ENCODE data around the gene SH3GL1. TPM values are rescaled to one million over a fixed set of nuclear protein-coding genes. Genes with fewer than 3 reads are reported as not detected.

SH3GL1 gene
- total and polyA plus RNA-seq, 10 of the 15 experiments (the other 5 are each of a cell fraction or from before 2014, with no cell fraction given) = 0.93 to 47.4 (median 28.4) TPM

- Histone ChIP-seq H3K4me3 (no peak overlapping the region), H4K20me1 (ENCODE audit: control insufficient read depth, insufficient read depth) (peaks cover 18% of the 10 kb centered on the region), H3K27me3 (replicated peaks in 1 of 2; ENCODE audit: control insufficient read depth in 2 of 2, insufficient read depth in 2 of 2, low read length in 1 of 2) (no peaks in the 10 kb centered on the region), H3K27ac (ENCODE audit: control insufficient read depth, insufficient read depth) (no peak overlapping the region), H3K4me2 (ENCODE audit: control insufficient read depth, insufficient read depth) (no peak overlapping the region), H3K9ac (ENCODE audit: control insufficient read depth, insufficient read depth, low read length) (no peak overlapping the region), H3K36me3 (ENCODE audit: control insufficient read depth in 2 of 2, insufficient read depth in 2 of 2, low read length in 1 of 2) (peaks cover 15 to 28% of the 10 kb centered on the region in 2 experiments; a peak in 3 of 4 replicates), H2AFZ (ENCODE audit: control insufficient read depth, low read depth, low read length) (no peak overlapping the region), H3K9me3 (replicated peaks; ENCODE audit: control insufficient read depth, insufficient read depth, low read length) (no peaks in the 10 kb centered on the region), H3K79me2 (ENCODE audit: control insufficient read depth, insufficient read depth, low read length) (peaks cover 83% of the 10 kb centered on the region), H3K4me1 (ENCODE audit: control insufficient read depth, insufficient read depth, low read length) (peaks cover 8% of the 10 kb centered on the region)
- SMC1A ChIA-PET (ENCODE audit: uncharacterized antibody, unreplicated experiment) = interaction anchor here (3.5 kb wide), 1 partner anchor 11 kb away, joined by 24 read pairs; no protein-coding TSS in a partner anchor
- intact Hi-C loops (cut with micrococcal nuclease; ENCODE audit: unreplicated experiment) (no loop called here), in situ Hi-C loops (cut with MboI) (no loop called here)
- 89% methylated on average over 20 of the region's 20 CpGs for WGBS (ENCODE audit: insufficient coverage, insufficient replicate concordance, low lambda C conversion rate, missing lambda C conversion rate)
- RAD21 ChIA-PET (ENCODE audit: unreplicated experiment) = interaction anchor here (1.2 kb wide), 1 partner anchor 9 kb away, joined by 3 read pairs; no protein-coding TSS in a partner anchor
- DNase-seq (ENCODE audit: low read depth, low spot score) = no peak
- CTCF ChIA-PET = interaction anchor here (0.7 to 3.4 kb wide), 3 partner anchors 10 to 40 kb away, joined by 3 to 16 read pairs (median 5); no protein-coding TSS in a partner anchor
- POLR2A ChIA-PET = interaction anchor here (7.7 kb wide), 1 partner anchor 13 kb away, joined by 110 read pairs; no protein-coding TSS in a partner anchor
- ATAC-seq = no peak
- FAIRE-seq = no peak
- BruUV-seq (replicated peaks) = no TSS peak
- TF ChIP-seq BACH1 (IDR thresholded peaks at IDR 0.05; ENCODE audit: borderline replicate concordance) = no peak
- no peak for TF ChIP-seq CHD1 (IDR thresholded peaks at IDR 0.05; ENCODE audit: low read depth, low read length)
- TF ChIP-seq BCLAF1 (IDR thresholded peaks at IDR 0.05) = no peak
- no peak for TF ChIP-seq RUNX3 (IDR thresholded peaks at IDR 0.05; ENCODE audit: low read length)
- no peak for TF ChIP-seq KAT2A (conservative IDR thresholded peaks at IDR 0.05; ENCODE audit: control insufficient read depth, low read depth, low read length)
- no peak for TF ChIP-seq NRF1 (conservative IDR thresholded peaks at IDR 0.05; ENCODE audit: low read depth, low read length)
- no peak for TF ChIP-seq TARDBP (IDR thresholded peaks at IDR 0.05; ENCODE audit: borderline replicate concordance)
- TF ChIP-seq FOS (IDR thresholded peaks at IDR 0.05; ENCODE audit: borderline replicate concordance, extremely low read depth, insufficient read length) = no peak
- no peak for TF ChIP-seq LARP7 (IDR thresholded peaks at IDR 0.05)
- no peak for TF ChIP-seq EGR1 (IDR thresholded peaks at IDR 0.05; ENCODE audit: borderline replicate concordance in 1 of 2, low read depth in 2 of 2, low read length in 2 of 2)
- TF ChIP-seq TAF1 (IDR thresholded peaks at IDR 0.05; ENCODE audit: borderline replicate concordance, low read depth, low read length) = no peak
- no peak for TF ChIP-seq CBX5 (IDR thresholded peaks at IDR 0.05; ENCODE audit: low read depth)
- no peak for TF ChIP-seq ZBTB33 (IDR thresholded peaks at IDR 0.05)
- no peak for TF ChIP-seq CHD4 (IDR thresholded peaks at IDR 0.05)
- TF ChIP-seq JUNB (IDR thresholded peaks at IDR 0.05) = no peak
- no peak for TF ChIP-seq SKIL (IDR thresholded peaks at IDR 0.05; ENCODE audit: low read depth, poor library complexity, severe bottlenecking)
These were observed 8.5 kb downstream of the SH3GL1 start for GRCh38 chr19:4391701-4392483.
